GM12892 (cell line): ENCODE data around the gene ADAM23.

ENCODE experiments used
- POLR2A ChIP-seq: IDR thresholded peaks from 2 replicates; pipeline ENCODE4 v1.6.1; 2011; ENCODE audit warnings: low read depth, low read length, control low read depth
- TAF1 ChIP-seq: IDR thresholded peaks from 2 replicates; pipeline ENCODE4 v1.6.1; 2011; ENCODE audit warnings: low read depth, mild to moderate bottlenecking, control low read depth, low read length, borderline replicate concordance

DNA sequence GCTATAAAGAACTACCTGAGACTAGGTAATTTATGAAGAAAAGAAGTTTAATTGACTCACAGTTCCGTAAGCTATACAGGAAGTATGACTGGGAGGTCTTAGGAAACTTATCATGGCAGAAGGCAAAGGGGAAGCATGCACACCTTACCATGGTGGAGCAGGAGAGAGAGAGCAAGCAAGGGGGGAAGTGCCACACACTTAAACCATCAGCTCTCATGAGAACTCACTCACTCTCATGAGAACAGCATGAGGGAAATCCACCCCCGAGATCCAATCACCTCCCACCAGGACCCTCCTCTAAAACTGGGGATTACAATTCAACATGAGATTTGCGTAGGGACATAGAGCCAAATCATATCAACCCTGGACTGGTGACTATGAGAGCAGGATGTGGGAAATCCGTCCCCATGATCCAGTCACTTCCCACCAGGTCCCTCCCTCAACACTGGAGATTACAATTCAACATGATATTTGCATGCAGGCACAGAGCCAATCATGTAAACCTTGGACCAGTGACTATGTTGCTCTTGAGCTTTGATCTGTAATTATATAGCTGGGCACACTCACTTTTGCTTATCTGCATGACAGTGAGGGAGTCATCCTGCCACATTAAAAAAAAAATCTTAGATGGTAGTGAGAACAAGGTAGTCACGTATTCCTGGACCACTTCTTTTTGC is 12.9 kb downstream of the ADAM23 start:
- TF ChIP-seq POLR2A (no peak), TAF1 (no peak)
